Activated CD4-positive, alpha-beta T cell treated with anti-CD3 and anti-CD28 coated beads, Interleukin-10, Interleukin-2, amounts not matched to agents 100 ng/mL and 50 ng/mL, durations not matched to agents 16 hours and 8 hours (primary cell): ENCODE measurements around the gene SNX14.

Source experiments
- DNase-seq: peaks from one replicate; pipeline ENCODE4 v3.0.0-alpha.2; 2020

The SNX14 gene

GRCh38 chr6:85496009-85496579 is 97.6 kb downstream of the SNX14 start:
- DNase-seq = peak; percentile 65

- DNase-seq = no peak
These were observed 98.8 kb downstream of the SNX14 start for GRCh38 chr6:85494547-85495536.

- DNase-seq = no peak
These were observed 100.3 kb downstream of the SNX14 start for GRCh38 chr6:85493389-85493788.

GRCh38 chr6:85490516-85491248 is 103.0 kb downstream of the SNX14 start:
- no peak for DNase-seq

- DNase-seq = no peak
These were observed 108.7 kb downstream of the SNX14 start for GRCh38 chr6:85484948-85485347.

- DNase-seq = no peak
These were observed 109.8 kb downstream of the SNX14 start for GRCh38 chr6:85483846-85484245.

GRCh38 chr6:85482905-85483700 is 110.6 kb downstream of the SNX14 start:
- peak; percentile 82 for DNase-seq

GRCh38 chr6:85482206-85482904 is 111.3 kb downstream of the SNX14 start:
- no peak for DNase-seq

GRCh38 chr6:85479208-85479607 is 114.5 kb downstream of the SNX14 start:
- DNase-seq = no peak

GRCh38 chr6:85476532-85476931 is 117.1 kb downstream of the SNX14 start:
- no peak for DNase-seq

- no peak for DNase-seq
These were observed 119.9 kb downstream of the SNX14 start for GRCh38 chr6:85473748-85474147.

- no peak for DNase-seq
These were observed 120.9 kb downstream of the SNX14 start for GRCh38 chr6:85472744-85473143.

- no peak for DNase-seq
These were observed 123.6 kb downstream of the SNX14 start for GRCh38 chr6:85470023-85470410.

- no peak for DNase-seq
These were observed 124.2 kb downstream of the SNX14 start for GRCh38 chr6:85469276-85470022.

GRCh38 chr6:85468326-85468725 is 125.3 kb downstream of the SNX14 start:
- no peak for DNase-seq

GRCh38 chr6:85465762-85466161 is 127.9 kb downstream of the SNX14 start:
- peak; percentile 41 for DNase-seq

GRCh38 chr6:85464722-85465150 is 128.9 kb downstream of the SNX14 start:
- DNase-seq = peak; percentile 76

- DNase-seq = peak; percentile 50
These were observed 129.4 kb downstream of the SNX14 start for GRCh38 chr6:85464260-85464644.

- DNase-seq = no peak
These were observed 129.9 kb downstream of the SNX14 start for GRCh38 chr6:85463621-85464259.

GRCh38 chr6:85462673-85463072 is 131.0 kb downstream of the SNX14 start:
- DNase-seq = no peak

- no peak for DNase-seq
These were observed 131.9 kb downstream of the SNX14 start for GRCh38 chr6:85461798-85462170.
